ENCODE measurements around the gene PDK2. TPM values are rescaled to one million over a fixed set of nuclear protein-coding genes. Genes with fewer than 3 reads are reported as not detected.

Gene PDK2
- total RNA-seq, 1 experiment from 2014 or later = 9.9 TPM

- Mint-ChIP-seq H3K4me3 (ENCODE audit: unreplicated experiment) (no peak overlapping the region), H3K27me3 (ENCODE audit: insufficient read depth, unreplicated experiment) (peaks cover 12% of the 10 kb centered on the region), H3K4me1 (ENCODE audit: insufficient read depth, unreplicated experiment) (peaks cover 6% of the 10 kb centered on the region), H3K36me3 (ENCODE audit: insufficient read depth, unreplicated experiment) (peaks cover 35% of the 10 kb centered on the region), H3K27ac (ENCODE audit: low read depth, unreplicated experiment) (no peak overlapping the region), H3K9me3 (ENCODE audit: unreplicated experiment) (no peaks in the 10 kb centered on the region)
- no TSS peak for BruUV-seq (replicated peaks)
- no peak for DNase-seq (ENCODE audit: unreplicated experiment)
- CTCF ChIA-PET = interaction anchor here (0.6 to 0.7 kb wide), 3 partner anchors 37 to 67 kb away, joined by 3 to 4 read pairs (median 3); no protein-coding TSS in a partner anchor
- POLR2A ChIA-PET = interaction anchor here (0.6 to 1.5 kb wide), 3 partner anchors 35 to 340 kb away, joined by 3 to 4 read pairs (median 3); no protein-coding TSS in a partner anchor
- intact Hi-C loops (cut with micrococcal nuclease) = no loop called here
- no peak for TF ChIP-seq CTCF (IDR thresholded peaks at IDR 0.05; ENCODE audit: unreplicated experiment)
Measured at GRCh38 chr17:50133028-50133768, 38.0 kb downstream of the PDK2 start.

GRCh38 chr17:50133769-50134099 lies 38.6 kb downstream of the PDK2 start:
- Mint-ChIP-seq H3K27ac (ENCODE audit: low read depth, unreplicated experiment) (no peak overlapping the region), H3K36me3 (ENCODE audit: insufficient read depth, unreplicated experiment) (peaks cover 40% of the 10 kb centered on the region), H3K4me1 (ENCODE audit: insufficient read depth, unreplicated experiment) (peaks cover 2% of the 10 kb centered on the region), H3K27me3 (ENCODE audit: insufficient read depth, unreplicated experiment) (peaks cover 6% of the 10 kb centered on the region), H3K9me3 (ENCODE audit: unreplicated experiment) (no peaks in the 10 kb centered on the region), H3K4me3 (ENCODE audit: unreplicated experiment) (no peak overlapping the region)
- CTCF ChIA-PET = no interaction called here
- no peak for TF ChIP-seq CTCF (IDR thresholded peaks at IDR 0.05; ENCODE audit: unreplicated experiment)
- intact Hi-C loops (cut with micrococcal nuclease) = no loop called here
- BruUV-seq (replicated peaks) = no TSS peak
- DNase-seq (ENCODE audit: unreplicated experiment) = no peak
- POLR2A ChIA-PET = interaction anchor here (0.7 to 1.5 kb wide), 2 partner anchors 105 to 339 kb away, joined by 3 to 4 read pairs; no protein-coding TSS in a partner anchor

- no peak for TF ChIP-seq CTCF (IDR thresholded peaks at IDR 0.05; ENCODE audit: unreplicated experiment)
- no peaks in the 10 kb centered on the region for H3K27me3 Mint-ChIP-seq (ENCODE audit: insufficient read depth, unreplicated experiment)
- no peak overlapping the region for H3K27ac Mint-ChIP-seq (ENCODE audit: low read depth, unreplicated experiment)
- no peak for DNase-seq (ENCODE audit: unreplicated experiment)
- H3K9me3 Mint-ChIP-seq (ENCODE audit: unreplicated experiment) = no peaks in the 10 kb centered on the region
- ChIA-PET CTCF (no interaction called here), POLR2A (interaction anchor here (0.7 kb wide), 1 partner anchor 184 kb away, joined by 4 read pairs; no protein-coding TSS in a partner anchor)
- BruUV-seq (replicated peaks) = TSS peak; percentile 15
- intact Hi-C loops (cut with micrococcal nuclease) = no loop called here
- H3K36me3 Mint-ChIP-seq (ENCODE audit: insufficient read depth, unreplicated experiment) = peaks cover 45% of the 10 kb centered on the region
- no peaks in the 10 kb centered on the region for H3K4me1 Mint-ChIP-seq (ENCODE audit: insufficient read depth, unreplicated experiment)
- no peak overlapping the region for H3K4me3 Mint-ChIP-seq (ENCODE audit: unreplicated experiment)
Measured at GRCh38 chr17:50134206-50135110, 39.3 kb downstream of the PDK2 start.
